ENCODE measurements around the gene E2F1.

DNA sequence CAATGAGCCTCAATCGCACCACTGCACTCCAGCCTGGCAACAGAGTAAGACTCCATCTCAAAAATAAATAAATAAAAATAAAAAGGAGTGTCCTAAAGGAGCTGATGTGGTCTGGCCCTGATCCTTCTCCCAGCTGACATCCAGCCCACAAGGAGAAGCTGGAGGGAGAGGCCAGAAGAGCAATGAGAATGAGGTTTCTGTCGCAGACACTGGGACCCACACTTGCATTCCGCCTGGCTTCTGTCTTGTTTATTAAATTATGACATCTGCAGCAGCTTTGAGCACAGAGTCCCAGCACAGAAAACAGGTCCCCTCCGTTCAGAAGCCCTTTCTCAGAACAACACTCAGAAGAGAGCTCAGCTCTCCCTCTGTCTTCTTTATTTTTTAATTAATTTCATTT, 10.3 kb upstream of the E2F1 start:
- TF ChIP-seq, protein P1, sequence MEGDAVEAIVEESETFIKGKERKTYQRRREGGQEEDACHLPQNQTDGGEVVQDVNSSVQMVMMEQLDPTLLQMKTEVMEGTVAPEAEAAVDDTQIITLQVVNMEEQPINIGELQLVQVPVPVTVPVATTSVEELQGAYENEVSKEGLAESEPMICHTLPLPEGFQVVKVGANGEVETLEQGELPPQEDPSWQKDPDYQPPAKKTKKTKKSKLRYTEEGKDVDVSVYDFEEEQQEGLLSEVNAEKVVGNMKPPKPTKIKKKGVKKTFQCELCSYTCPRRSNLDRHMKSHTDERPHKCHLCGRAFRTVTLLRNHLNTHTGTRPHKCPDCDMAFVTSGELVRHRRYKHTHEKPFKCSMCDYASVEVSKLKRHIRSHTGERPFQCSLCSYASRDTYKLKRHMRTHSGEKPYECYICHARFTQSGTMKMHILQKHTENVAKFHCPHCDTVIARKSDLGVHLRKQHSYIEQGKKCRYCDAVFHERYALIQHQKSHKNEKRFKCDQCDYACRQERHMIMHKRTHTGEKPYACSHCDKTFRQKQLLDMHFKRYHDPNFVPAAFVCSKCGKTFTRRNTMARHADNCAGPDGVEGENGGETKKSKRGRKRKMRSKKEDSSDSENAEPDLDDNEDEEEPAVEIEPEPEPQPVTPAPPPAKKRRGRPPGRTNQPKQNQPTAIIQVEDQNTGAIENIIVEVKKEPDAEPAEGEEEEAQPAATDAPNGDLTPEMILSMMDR (IDR thresholded peaks at IDR 0.05; ENCODE audit: extremely low read depth in 1 of 2, insufficient read depth in 1 of 2, low read depth in 1 of 2, low read length in 2 of 2): no peak
- no peak for TF ChIP-seq POLR2A (IDR thresholded peaks at IDR 0.05; ENCODE audit: low read depth, low read length)
- TF ChIP-seq, protein P2, sequence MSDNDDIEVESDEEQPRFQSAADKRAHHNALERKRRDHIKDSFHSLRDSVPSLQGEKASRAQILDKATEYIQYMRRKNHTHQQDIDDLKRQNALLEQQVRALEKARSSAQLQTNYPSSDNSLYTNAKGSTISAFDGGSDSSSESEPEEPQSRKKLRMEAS (IDR thresholded peaks at IDR 0.05; ENCODE audit: insufficient read depth, insufficient read length): no peak
- no peak for TF ChIP-seq GATA2 (IDR thresholded peaks at IDR 0.05; ENCODE audit: insufficient read depth, insufficient read length, low read depth, low read length)
- no peak for TF ChIP-seq FOS (IDR thresholded peaks at IDR 0.05; ENCODE audit: borderline replicate concordance, insufficient read depth, low read length)
- no peak for TF ChIP-seq POLR2AphosphoS5 (IDR thresholded peaks at IDR 0.05; ENCODE audit: insufficient read depth, low read depth, low read length)
